Epithelial cell of proximal tubule (primary cell): ENCODE data around the gene ZNF132. TPM values are rescaled to one million over a fixed set of nuclear protein-coding genes. Genes with fewer than 3 reads are reported as not detected.
A peak's percentile ranks its signal among the peaks of the same experiment; 100 is the strongest.

Experiments
- DNase-seq: peaks from one replicate; pipeline ENCODE4 v3.0.0-alpha.2; 2011; ENCODE audit warnings: low read depth
- H3K4me3 ChIP-seq: 2 replicates; pipeline ENCODE4 v1.5.1; 2011; ENCODE audit warnings: low read depth, mild to moderate bottlenecking, low read length
- CTCF ChIP-seq: conservative IDR thresholded peaks from 2 replicates; pipeline ENCODE4 v1.5.1; 2012; ENCODE audit warnings: low read depth, mild to moderate bottlenecking, low read length
- total RNA-seq: library from RNA; depleted of rRNA; stranded (reverse); fragments of >200 nt; gene quantifications from 2 replicates; pipeline ENCODE4 v1.2.3, GENCODE V29; 2015

The ZNF132 gene
- total RNA-seq, 1 donor from 2014 or later, result 1.8 TPM

GRCh38 chr19:58394821-58395219, 45.1 kb downstream of the ZNF132 start:
- H3K4me3 ChIP-seq, result no peak overlapping the region
- DNase-seq, result no peak
- no peak for TF ChIP-seq CTCF

- no peak overlapping the region for H3K4me3 ChIP-seq
- TF ChIP-seq CTCF, result no peak
- no peak for DNase-seq
These were observed 46.3 kb downstream of the ZNF132 start for GRCh38 chr19:58393725-58394033.

GRCh38 chr19:58392945-58393724, 46.8 kb downstream of the ZNF132 start:
- no peak overlapping the region for H3K4me3 ChIP-seq
- no peak for DNase-seq
- no peak for TF ChIP-seq CTCF

GRCh38 chr19:58388175-58388526, 51.8 kb downstream of the ZNF132 start:
- no peak for DNase-seq
- no peak for TF ChIP-seq CTCF
- peak overlapping the region; percentile 71 for H3K4me3 ChIP-seq

GRCh38 chr19:58387338-58388174, 52.4 kb downstream of the ZNF132 start:
- peak overlapping the region; percentile 71 for H3K4me3 ChIP-seq
- TF ChIP-seq CTCF, result peak; percentile 16
- DNase-seq, result no peak

GRCh38 chr19:58386576-58387337, 53.2 kb downstream of the ZNF132 start, which contains the start of gene RPS5:
Gene RPS5 (plus strand): TSS chr19:58387269. CDS start chr19:58388138, 869 bp downstream.
- H3K4me3 ChIP-seq, result peak within 1 kb of the TSS; percentile 71
- peak; percentile 91 for DNase-seq
- TF ChIP-seq CTCF, result no peak
